HG02970 (cell line): ENCODE data around the gene POTEB2.
"Not testable (repeated sequence)": the region's sequence is repeated elsewhere in the genome, so short reads cannot be mapped to it uniquely, and the experiment has no call there.

Experiments used
- ATAC-seq: cut with Tn5 transposase; IDR thresholded peaks from one replicate; pipeline ENCODE4 v1.9.1; 2021; ENCODE audit warnings: mild to moderate bottlenecking, moderate library complexity, moderate number of reproducible peaks; ENCODE audit not compliant: unreplicated experiment, low FRiP score

POTEB2 gene

DNA sequence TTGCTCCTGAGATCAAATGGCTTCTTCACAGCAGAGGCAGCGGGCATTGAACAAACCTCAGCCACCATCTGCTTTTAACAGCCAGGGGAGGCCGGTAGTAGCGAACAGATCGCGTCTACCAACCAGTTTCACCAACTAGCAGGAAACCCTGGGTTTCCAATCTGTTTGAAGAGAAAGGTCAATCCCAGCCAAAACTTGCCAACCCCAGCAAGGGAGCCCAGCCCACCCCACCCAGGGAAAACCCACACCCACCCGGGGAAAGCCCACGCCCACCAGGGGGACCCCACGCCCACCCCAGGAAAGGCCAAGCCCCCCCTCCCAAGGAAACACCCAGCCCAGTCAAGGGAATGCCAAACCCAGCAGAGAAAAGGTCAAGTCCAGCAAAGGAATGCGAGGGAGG lies at the start of gene POTEB2:
POTEB2 (minus strand) TSS at position 101 of the 400 bp plus-strand sequence; CDS start at position 68, 33 bp downstream.
- ATAC-seq = not testable (repeated sequence)

DNA sequence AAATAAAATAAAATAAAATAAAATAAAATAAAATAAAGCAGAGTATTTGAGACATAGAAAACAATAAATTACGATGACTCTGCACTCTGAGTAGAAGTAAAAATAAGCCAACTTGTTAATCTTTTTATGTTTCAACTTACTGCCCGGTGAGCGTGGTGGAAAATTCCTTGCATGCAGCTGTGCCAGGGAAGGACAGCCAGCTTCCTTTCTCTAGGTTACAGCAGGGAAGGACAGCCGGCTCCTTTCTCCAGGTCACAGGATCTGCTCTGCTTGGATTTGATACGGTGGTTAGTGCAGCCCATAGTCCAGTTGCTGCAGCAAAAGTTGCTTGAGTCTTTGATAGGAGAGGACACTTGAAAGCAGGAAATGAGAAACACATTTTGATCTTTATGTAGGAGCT lies 13.8 kb upstream of the POTEB2 start:
- not testable (repeated sequence) for ATAC-seq

DNA sequence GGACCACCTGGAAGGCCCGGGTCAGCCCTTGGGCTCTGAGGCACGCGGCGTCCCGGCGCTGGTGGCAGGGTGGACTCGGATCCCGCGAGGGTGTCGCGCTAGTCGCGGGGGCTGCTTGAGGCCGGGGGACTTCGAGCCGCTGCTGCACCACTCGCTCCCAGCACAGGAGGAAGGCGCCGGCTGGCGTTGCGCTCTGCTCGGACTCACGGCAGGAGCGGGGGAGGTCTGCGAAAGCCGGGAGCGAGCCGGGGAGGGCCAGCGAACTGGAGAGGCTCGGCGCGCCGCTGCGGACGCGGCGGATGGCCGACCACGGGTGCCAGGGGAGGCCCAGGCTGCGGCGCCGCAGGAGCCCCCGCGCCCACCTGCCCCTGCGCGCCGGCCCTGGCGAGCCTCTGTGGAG lies 12.3 kb upstream of the POTEB2 start:
- not testable (repeated sequence) for ATAC-seq

- not testable (repeated sequence) for ATAC-seq
Measured at GRCh38 chr15:20877819-20878218, 11.7 kb upstream of the POTEB2 start.
